ENCODE measurements around the gene HBQ1. TPM values are rescaled to one million over a fixed set of nuclear protein-coding genes. Genes with fewer than 3 reads are reported as not detected.

Gene HBQ1
- total RNA-seq, 1 donor from 2014 or later = 0.60 TPM

- Mint-ChIP-seq H3K4me1 (no peaks in the 10 kb centered on the region), H3K36me3 (no peaks in the 10 kb centered on the region), H3K4me3 (peak overlapping the region; percentile 15), H3K9me3 (no peaks in the 10 kb centered on the region), H3K27ac (no peak overlapping the region), H3K27me3 (ENCODE audit: low read depth) (peaks cover 75% of the 10 kb centered on the region)
- TF ChIP-seq CTCF (IDR thresholded peaks at IDR 0.05; ENCODE audit: unreplicated experiment) = no peak
- DNase-seq (ENCODE audit: low spot score in 2 of 2, unreplicated experiment in 2 of 2) = no peak
These were observed 15.3 kb upstream of the HBQ1 start for GRCh38 chr16:164827-165538.

GRCh38 chr16:165539-166374 is 14.5 kb upstream of the HBQ1 start, which contains the start of gene HBM:
TSS of gene HBM (plus strand) at chr16:165978. CDS start at chr16:165998, 20 bp downstream.
- no peak within 1 kb of the TSS for H3K27ac Mint-ChIP-seq
- no peaks in the 10 kb centered on the region for H3K4me1 Mint-ChIP-seq
- peaks cover 81% of the 10 kb centered on the region for H3K27me3 Mint-ChIP-seq (ENCODE audit: low read depth)
- H3K36me3 Mint-ChIP-seq = no peaks in the 10 kb centered on the region
- H3K4me3 Mint-ChIP-seq = peak within 1 kb of the TSS; percentile 15
- H3K9me3 Mint-ChIP-seq = no peaks in the 10 kb centered on the region
- DNase-seq (ENCODE audit: low spot score in 2 of 2, unreplicated experiment in 2 of 2) = no peak
- TF ChIP-seq CTCF (IDR thresholded peaks at IDR 0.05; ENCODE audit: unreplicated experiment) = no peak

GRCh38 chr16:166375-167121 is 13.7 kb upstream of the HBQ1 start:
- H3K4me3 Mint-ChIP-seq = peak overlapping the region; percentile 34
- no peaks in the 10 kb centered on the region for H3K4me1 Mint-ChIP-seq
- H3K27ac Mint-ChIP-seq = no peak overlapping the region
- no peaks in the 10 kb centered on the region for H3K9me3 Mint-ChIP-seq
- TF ChIP-seq CTCF (IDR thresholded peaks at IDR 0.05; ENCODE audit: unreplicated experiment) = no peak
- no peaks in the 10 kb centered on the region for H3K36me3 Mint-ChIP-seq
- DNase-seq (ENCODE audit: low spot score in 2 of 2, unreplicated experiment in 2 of 2) = no peak
- H3K27me3 Mint-ChIP-seq (ENCODE audit: low read depth) = peaks cover 80% of the 10 kb centered on the region

- Mint-ChIP-seq H3K4me3 (peak overlapping the region; percentile 34), H3K27me3 (ENCODE audit: low read depth) (peaks cover 80% of the 10 kb centered on the region), H3K27ac (no peak overlapping the region), H3K9me3 (no peaks in the 10 kb centered on the region), H3K36me3 (no peaks in the 10 kb centered on the region), H3K4me1 (no peaks in the 10 kb centered on the region)
- no peak for DNase-seq (ENCODE audit: low spot score in 2 of 2, unreplicated experiment in 2 of 2)
- no peak for TF ChIP-seq CTCF (IDR thresholded peaks at IDR 0.05; ENCODE audit: unreplicated experiment)
These were observed 13.1 kb upstream of the HBQ1 start for GRCh38 chr16:167122-167690.

- no peak for TF ChIP-seq CTCF (IDR thresholded peaks at IDR 0.05; ENCODE audit: unreplicated experiment)
- no peak for DNase-seq (ENCODE audit: low spot score in 2 of 2, unreplicated experiment in 2 of 2)
- H3K36me3 Mint-ChIP-seq = no peaks in the 10 kb centered on the region
- H3K27ac Mint-ChIP-seq = no peak overlapping the region
- H3K4me3 Mint-ChIP-seq = no peak overlapping the region
- no peaks in the 10 kb centered on the region for H3K4me1 Mint-ChIP-seq
- peaks cover 74% of the 10 kb centered on the region for H3K27me3 Mint-ChIP-seq (ENCODE audit: low read depth)
- no peaks in the 10 kb centered on the region for H3K9me3 Mint-ChIP-seq
These were observed 11.8 kb upstream of the HBQ1 start for GRCh38 chr16:168424-168823.
